ENCODE results near the gene MX1.

DNA sequence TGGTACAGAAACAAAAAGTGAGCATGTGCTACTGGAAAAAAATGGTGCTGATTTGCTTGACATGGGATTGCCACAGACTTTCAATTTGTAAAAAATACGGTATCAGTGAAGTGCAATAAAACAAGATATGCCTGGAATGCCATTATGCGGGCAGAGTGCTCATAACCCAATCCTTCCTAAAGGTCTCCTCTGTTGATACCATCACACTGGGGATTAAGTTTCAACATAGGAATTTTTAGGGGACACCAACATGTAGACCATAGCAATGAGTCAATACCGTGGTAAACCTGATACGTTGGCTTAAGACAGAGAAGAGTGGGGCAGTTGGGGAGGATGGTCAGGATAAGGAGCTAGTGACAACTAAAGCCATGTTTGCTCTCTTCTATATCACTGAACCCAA is 20.5 kb downstream of the MX1 start:
- TF ChIP-seq, protein P1, sequence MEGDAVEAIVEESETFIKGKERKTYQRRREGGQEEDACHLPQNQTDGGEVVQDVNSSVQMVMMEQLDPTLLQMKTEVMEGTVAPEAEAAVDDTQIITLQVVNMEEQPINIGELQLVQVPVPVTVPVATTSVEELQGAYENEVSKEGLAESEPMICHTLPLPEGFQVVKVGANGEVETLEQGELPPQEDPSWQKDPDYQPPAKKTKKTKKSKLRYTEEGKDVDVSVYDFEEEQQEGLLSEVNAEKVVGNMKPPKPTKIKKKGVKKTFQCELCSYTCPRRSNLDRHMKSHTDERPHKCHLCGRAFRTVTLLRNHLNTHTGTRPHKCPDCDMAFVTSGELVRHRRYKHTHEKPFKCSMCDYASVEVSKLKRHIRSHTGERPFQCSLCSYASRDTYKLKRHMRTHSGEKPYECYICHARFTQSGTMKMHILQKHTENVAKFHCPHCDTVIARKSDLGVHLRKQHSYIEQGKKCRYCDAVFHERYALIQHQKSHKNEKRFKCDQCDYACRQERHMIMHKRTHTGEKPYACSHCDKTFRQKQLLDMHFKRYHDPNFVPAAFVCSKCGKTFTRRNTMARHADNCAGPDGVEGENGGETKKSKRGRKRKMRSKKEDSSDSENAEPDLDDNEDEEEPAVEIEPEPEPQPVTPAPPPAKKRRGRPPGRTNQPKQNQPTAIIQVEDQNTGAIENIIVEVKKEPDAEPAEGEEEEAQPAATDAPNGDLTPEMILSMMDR (IDR thresholded peaks at IDR 0.05) = no peak
- no peak for TF ChIP-seq POLR2A (IDR thresholded peaks at IDR 0.05)
